B cell (primary cell): ENCODE data around the gene APEX1. TPM values are rescaled to one million over a fixed set of nuclear protein-coding genes. Genes with fewer than 3 reads are reported as not detected.

Experiments used
- ATAC-seq: fragments of 200-7000 bp; cut with Tn5 transposase; one replicate; pipeline ENCODE4 v1.10.0; 2021; ENCODE audit warnings: low read depth, mild to moderate bottlenecking, moderate number of reproducible peaks, moderate library complexity
- CTCF ChIA-PET: fragments of 350-600 bp; sonication (Branson Sonifier 250); formaldehyde crosslinking; loops from one replicate; lab custom pipeline; 2021; ENCODE audit warnings: antibody characterized with exemption, inconsistent platforms; lab: Charles Lee
- POLR2A ChIA-PET: fragments of 350-600 bp; sonication (Branson Sonifier 250); formaldehyde crosslinking; loops from one replicate; lab custom pipeline; 2021; ENCODE audit warnings: antibody characterized with exemption; lab: Charles Lee
- DNase-seq: peaks from one replicate; pipeline ENCODE4 v3.0.0; 2013
- H2AFZ ChIP-seq: 2 replicates; pipeline ENCODE4 v1.6.1; 2012; ENCODE audit warnings: mild to moderate bottlenecking, low read depth, low read length; ENCODE audit not compliant: insufficient read depth, poor library complexity, severe bottlenecking
- H3K27ac ChIP-seq, 2 donors: 1 replicate in 1 of 2; 2 replicates in 1 of 2; pipeline ENCODE4 v1.5.1; 2012 to 2013; ENCODE audit warnings: low read length in 2 of 2, mild to moderate bottlenecking in 2 of 2, moderate library complexity in 1 of 2
- H3K27me3 ChIP-seq, 4 experiments: fragments of 200-600 bp in 1 of 4; sonication (generic) in 1 of 4; replicated peaks in 1 of 4; 1 replicate in 2 of 4; 2 replicates in 2 of 4; pipeline versions ENCODE4 v1.6.1 to v1.7.0; 2013 to 2016; ENCODE audit warnings: low read length in 3 of 4, mild to moderate bottlenecking in 2 of 4, mixed read lengths in 1 of 4, moderate library complexity in 1 of 4; ENCODE audit not compliant: insufficient read depth in 4 of 4, control insufficient read depth in 3 of 4; ENCODE audit errors: control extremely low read depth in 1 of 4
- H3K36me3 ChIP-seq, 2 experiments: replicated peaks in 1 of 2; 1 replicate in 1 of 2; 2 replicates in 1 of 2; pipeline versions ENCODE4 v1.6.1 to v1.7.1; 2013; ENCODE audit warnings: low read length in 1 of 2; ENCODE audit not compliant: insufficient read depth in 2 of 2, control insufficient read depth in 1 of 2; ENCODE audit errors: control extremely low read depth in 1 of 2, extremely low read depth in 1 of 2
- H3K4me1 ChIP-seq, 2 donors: fragments of 200-600 bp in 1 of 2; sonication (generic) in 1 of 2; 1 replicate in 1 of 2; 2 replicates in 1 of 2; pipeline versions ENCODE4 v1.5.1 to v1.6.1; 2013 to 2017; ENCODE audit warnings: low read length in 2 of 2; ENCODE audit not compliant: control insufficient read depth in 2 of 2, insufficient read depth in 2 of 2
- H3K4me2 ChIP-seq: replicated peaks from 2 replicates; pipeline ENCODE3; 2012; ENCODE audit warnings: mild to moderate bottlenecking, low read depth, low read length; ENCODE audit not compliant: poor library complexity, severe bottlenecking
- H3K4me3 ChIP-seq, 5 experiments: fragments of 200-600 bp in 1 of 5; sonication (generic) in 1 of 5; 1 replicate in 3 of 5; 2 replicates in 2 of 5; pipeline versions ENCODE4 v1.5.1 to v1.7.0; 2011 to 2016; ENCODE audit warnings: low read length in 4 of 5, mild to moderate bottlenecking in 4 of 5, low read depth in 2 of 5, control low read depth in 1 of 5, moderate library complexity in 1 of 5; ENCODE audit not compliant: insufficient read depth in 1 of 5; ENCODE audit errors: control extremely low read depth in 1 of 5, extremely low read depth in 1 of 5
- H3K79me2 ChIP-seq: fragments of 200-600 bp; sonication (generic); one replicate; pipeline ENCODE4 v1.6.0; 2016; ENCODE audit warnings: low read length; ENCODE audit not compliant: control insufficient read depth, insufficient read depth
- H3K9ac ChIP-seq: fragments of 200-600 bp; sonication (generic); 2 replicates; pipeline ENCODE4 v1.6.1; 2017; ENCODE audit warnings: mild to moderate bottlenecking, low read length, moderate library complexity
- H3K9me3 ChIP-seq, 3 donors: one replicate each; pipeline versions ENCODE4 v1.6.1 to v1.7.1; 2013; ENCODE audit warnings: low read length in 2 of 3; ENCODE audit not compliant: control insufficient read depth in 2 of 3, insufficient read depth in 1 of 3; ENCODE audit errors: control extremely low read depth in 1 of 3
- H4K20me1 ChIP-seq: 2 replicates; pipeline ENCODE4 v1.6.0; 2012; ENCODE audit warnings: mild to moderate bottlenecking, low read length; ENCODE audit not compliant: insufficient read depth, control insufficient read depth, poor library complexity, severe bottlenecking
- H3K27ac Mint-ChIP-seq: one replicate; pipeline ENCODE4 v1.8.0; 2021; ENCODE audit warnings: mixed read lengths
- H3K27me3 Mint-ChIP-seq: one replicate; pipeline ENCODE4 v1.8.0; 2021; ENCODE audit warnings: mixed read lengths
- H3K4me1 Mint-ChIP-seq: one replicate; pipeline ENCODE4 v1.8.0; 2021; ENCODE audit warnings: mixed read lengths
- H3K4me3 Mint-ChIP-seq: one replicate; pipeline ENCODE4 v1.8.0; 2021; ENCODE audit warnings: mixed read lengths
- H3K9me3 Mint-ChIP-seq: one replicate; pipeline ENCODE4 v1.8.0; 2022; ENCODE audit warnings: mixed read lengths; ENCODE audit not compliant: insufficient read depth
- CTCF ChIP-seq: fragments of 200-600 bp; IDR thresholded peaks from one replicate; pipeline ENCODE4 v1.8.0; 2022; ENCODE audit warnings: antibody characterized with exemption, mild to moderate bottlenecking
- EZH2 ChIP-seq: IDR thresholded peaks from 2 replicates; pipeline ENCODE4 v1.6.1; 2012; ENCODE audit warnings: borderline replicate concordance, low read depth, mild to moderate bottlenecking, moderate library complexity, low read length; ENCODE audit not compliant: insufficient read depth, poor library complexity, severe bottlenecking
- WGBS: methylation state at CpG from one replicate; pipeline ENCODE4 v1.1.5; 2013; ENCODE audit warnings: missing lambda C conversion rate; ENCODE audit not compliant: insufficient coverage; 5-methylcytosine and 5-hydroxymethylcytosine counted together
- intact Hi-C: fragments of 100-400 bp; cut with micrococcal nuclease; formaldehyde crosslinking; loops from one replicate; pipeline ENCODE4 v1.10.0; 2022
- polyA plus RNA-seq: library from polyadenylated mRNA; depleted of rRNA; stranded (reverse); fragments of >200 nt; gene quantifications from 2 replicates; pipeline ENCODE4 v1.2.3, GENCODE V29; 2012
- total RNA-seq, 2 donors: library from RNA; stranded (reverse); fragments of 120-200 nt in 1 of 2; gene quantifications; 1 replicate in 1 of 2; 2 replicates in 1 of 2; pipeline versions ENCODE4 v1.2.3 to v1.2.4, GENCODE V29; 2013 to 2022

The APEX1 gene
- total and polyA plus RNA-seq, 2 donors (not counting 1 experiment from before 2014, with no cell fraction given) = 103 to 169 TPM

- CTCF ChIA-PET = interaction anchor here (1.3 kb wide), 1 partner anchor 91 kb away, joined by 5 read pairs; no protein-coding TSS in a partner anchor
Measured at GRCh38 chr14:20419419-20419818, 35.6 kb upstream of the APEX1 start.

GRCh38 chr14:20421267-20421666 is 33.8 kb upstream of the APEX1 start:
- CTCF ChIA-PET = no interaction called here
- no peaks in the 10 kb centered on the region for H3K27me3 Mint-ChIP-seq
- WGBS = 100% methylated on average over 1 of the region's 2 CpGs
- H2AFZ ChIP-seq = no peak overlapping the region
- TF ChIP-seq CTCF = no peak
- TF ChIP-seq EZH2 = no peak
- intact Hi-C loops = no loop called here
- no peak overlapping the region for H3K27ac Mint-ChIP-seq
- H3K9me3 Mint-ChIP-seq = no peaks in the 10 kb centered on the region
- H3K4me2 ChIP-seq = no peak overlapping the region
- no peak overlapping the region for H3K27ac ChIP-seq
- peaks cover 13 to 18% of the 10 kb centered on the region in 2 donors for H3K4me1 ChIP-seq
- POLR2A ChIA-PET = no interaction called here
- H3K36me3 ChIP-seq = no peaks in the 10 kb centered on the region
- H3K4me3 ChIP-seq = no peak overlapping the region
- H3K79me2 ChIP-seq = no peaks in the 10 kb centered on the region
- H3K9me3 ChIP-seq = no peaks in the 10 kb centered on the region
- H3K9ac ChIP-seq = no peak overlapping the region
- ATAC-seq (no peak), DNase-seq (no peak)
- H4K20me1 ChIP-seq = no peaks in the 10 kb centered on the region
- H3K4me3 Mint-ChIP-seq = no peak overlapping the region
- H3K4me1 Mint-ChIP-seq = peaks cover 25% of the 10 kb centered on the region
- H3K27me3 ChIP-seq = no peaks in the 10 kb centered on the region

More at GRCh38 chr14:20419419-20419818, 35.6 kb upstream of the APEX1 start:
- peaks cover 22% of the 10 kb centered on the region for H3K4me1 Mint-ChIP-seq
- Histone ChIP-seq H3K9ac (no peak overlapping the region), H3K27me3 (no peaks in the 10 kb centered on the region), H3K4me3 (no peak overlapping the region), H3K4me2 (no peak overlapping the region), H4K20me1 (no peaks in the 10 kb centered on the region), H3K79me2 (peaks cover 12% of the 10 kb centered on the region), H3K27ac (peak overlapping the region in 1 of 2 donors; percentile 3), H3K36me3 (no peaks in the 10 kb centered on the region), H3K9me3 (no peaks in the 10 kb centered on the region), H3K4me1 (peaks cover 16 to 17% of the 10 kb centered on the region in 2 donors), H2AFZ (peak overlapping the region; percentile 38)
- H3K4me3 Mint-ChIP-seq = no peak overlapping the region
- TF ChIP-seq CTCF (no peak), EZH2 (no peak)
- DNase-seq (no peak), ATAC-seq (no peak)
- no peaks in the 10 kb centered on the region for H3K9me3 Mint-ChIP-seq
- WGBS = 0% methylated on average over 1 of the region's 1 CpG
- POLR2A ChIA-PET = no interaction called here
- H3K27me3 Mint-ChIP-seq = no peaks in the 10 kb centered on the region
- intact Hi-C loops = no loop called here
- H3K27ac Mint-ChIP-seq = no peak overlapping the region
